Ovary (tissue), 9 donors: ENCODE data around the gene CCL7. TPM values are rescaled to one million over a fixed set of nuclear protein-coding genes. Genes with fewer than 3 reads are reported as not detected.

Source experiments
- DNase-seq, 5 donors: peaks; one replicate each; pipeline ENCODE4 v3.0.0-alpha.2; 2019 to 2020
- H3K27ac ChIP-seq, 2 donors: fragments of 200-600 bp; one replicate each; pipeline versions ENCODE4 v1.5.1 to v1.8.0; 2019 to 2022
- H3K27me3 ChIP-seq: fragments of 200-600 bp; one replicate; pipeline ENCODE4 v1.8.0; 2022
- H3K36me3 ChIP-seq: fragments of 200-600 bp; sonication (generic); one replicate; pipeline ENCODE4 v1.5.1; 2019
- H3K4me1 ChIP-seq: one replicate; pipeline ENCODE4 v1.8.1; 2013; ENCODE audit warnings: mild to moderate bottlenecking, moderate library complexity; ENCODE audit not compliant: insufficient read depth
- H3K4me3 ChIP-seq: fragments of 200-600 bp; sonication (generic); one replicate; pipeline ENCODE4 v1.5.1; 2017
- H3K9me3 ChIP-seq, 2 donors: fragments of 200-600 bp in 1 of 2; sonication (generic) in 1 of 2; one replicate each; pipeline versions ENCODE4 v1.5.1 to v1.8.1; 2013 to 2019; ENCODE audit warnings: mild to moderate bottlenecking in 1 of 2, moderate library complexity in 1 of 2
- EP300 ChIP-seq: sonication (generic); formaldehyde crosslinking; IDR thresholded peaks from one replicate; pipeline ENCODE4 v1.6.1; 2017; ENCODE audit warnings: antibody characterized with exemption
- POLR2A ChIP-seq: fragments of 450-650 bp; IDR thresholded peaks from one replicate; pipeline ENCODE4 v1.6.1; 2017; ENCODE audit warnings: antibody characterized with exemption, mild to moderate bottlenecking, moderate library complexity
- WGBS, 3 donors: extraction: QIAGEN DNeasy Blood & Tissue Kit in 1 of 3; methylation state at CpG; one replicate each; pipeline versions ENCODE4 v1.1.5 to v1.1.7; 2013 to 2017; 5-methylcytosine and 5-hydroxymethylcytosine counted together
- intact Hi-C, 4 donors: fragments of 100-400 bp; cut with DNase I; formaldehyde crosslinking; loops; one replicate each; pipeline versions ENCODE4 v1.11.0 to v1.15.1; 2022 to 2023
- polyA plus RNA-seq, 2 donors: library from polyadenylated mRNA; stranded (reverse); fragments of 200-250 nt in 1 of 2; fragments of 350-450 nt in 1 of 2; fragmentation: Illumina TruSeq in 1 of 2; extraction: RNeasy Lipid Tissue Mini Kit (QIAGEN cat#74804) in 1 of 2; gene quantifications; one replicate each; pipeline ENCODE4 v1.2.3, GENCODE V29; 2013 to 2014
- total RNA-seq, 7 donors: library from RNA; depleted of rRNA in 2 of 7; stranded (reverse); fragments of >200 nt in 2 of 7; fragmentation: NEBNext Ultra II Directional in 3 of 7; extraction: Animal tissue kit (Norgen Biotek cat#: 25700) in 3 of 7; gene quantifications; one replicate each; pipeline versions ENCODE4 v1.1.0 to v1.2.4, GENCODE V29; 2016 to 2023
- TF ChIP-seq, protein P1 (sequence below), 3 donors: fragments of 450-650 bp in 2 of 3; fragments of 200-600 bp in 1 of 3; IDR thresholded peaks; one replicate each; pipeline versions ENCODE4 v1.5.1 to v1.8.0; 2016 to 2022; ENCODE audit warnings: antibody characterized with exemption in 3 of 3, mild to moderate bottlenecking in 1 of 3
- donor health status: DM: no; HTN: no; CAD: no; lungs with moderate emphysema.
- donor health status: DM: no; HTN: no; CAD: no.
- donor health status: Bipolar disorder and iron deficiency.
- donor health status: DM: yes; HTN: yes; CAD: no.
- donor health status: DM: no; HTN: no; CAD: no.
- donor health status: DM: yes; HTN: yes; CAD: no.

The CCL7 gene
- total and polyA plus RNA-seq, 9 donors: 0.46 TPM; not detected in 8

DNA sequence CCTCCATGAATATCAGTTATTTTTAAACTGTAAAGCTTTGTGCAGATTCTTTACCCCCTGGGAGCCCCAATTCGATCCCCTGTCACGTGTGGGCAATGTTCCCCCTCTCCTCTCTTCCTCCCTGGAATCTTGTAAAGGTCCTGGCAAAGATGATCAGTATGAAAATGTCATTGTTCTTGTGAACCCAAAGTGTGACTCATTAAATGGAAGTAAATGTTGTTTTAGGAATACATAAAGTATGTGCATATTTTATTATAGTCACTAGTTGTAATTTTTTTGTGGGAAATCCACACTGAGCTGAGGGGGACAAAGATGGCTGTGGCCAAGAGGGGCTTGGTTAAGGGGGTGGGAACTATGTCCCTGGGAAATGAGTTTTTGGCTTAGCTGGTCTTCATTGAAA lies 17.9 kb downstream of the CCL7 start:
- Histone ChIP-seq H3K4me1 (no peaks in the 10 kb centered on the region), H3K36me3 (no peaks in the 10 kb centered on the region), H3K4me3 (no peak overlapping the region), H3K27me3 (no peaks in the 10 kb centered on the region), H3K9me3 (no peaks in the 10 kb centered on the region), H3K27ac (no peak overlapping the region)
- intact Hi-C loops: no loop called here
- no peak for DNase-seq
- WGBS, 3 donors: 40 to 58% (median 52%) methylated on average over 2 of the region's 2 CpGs
- TF ChIP-seq, protein P1, sequence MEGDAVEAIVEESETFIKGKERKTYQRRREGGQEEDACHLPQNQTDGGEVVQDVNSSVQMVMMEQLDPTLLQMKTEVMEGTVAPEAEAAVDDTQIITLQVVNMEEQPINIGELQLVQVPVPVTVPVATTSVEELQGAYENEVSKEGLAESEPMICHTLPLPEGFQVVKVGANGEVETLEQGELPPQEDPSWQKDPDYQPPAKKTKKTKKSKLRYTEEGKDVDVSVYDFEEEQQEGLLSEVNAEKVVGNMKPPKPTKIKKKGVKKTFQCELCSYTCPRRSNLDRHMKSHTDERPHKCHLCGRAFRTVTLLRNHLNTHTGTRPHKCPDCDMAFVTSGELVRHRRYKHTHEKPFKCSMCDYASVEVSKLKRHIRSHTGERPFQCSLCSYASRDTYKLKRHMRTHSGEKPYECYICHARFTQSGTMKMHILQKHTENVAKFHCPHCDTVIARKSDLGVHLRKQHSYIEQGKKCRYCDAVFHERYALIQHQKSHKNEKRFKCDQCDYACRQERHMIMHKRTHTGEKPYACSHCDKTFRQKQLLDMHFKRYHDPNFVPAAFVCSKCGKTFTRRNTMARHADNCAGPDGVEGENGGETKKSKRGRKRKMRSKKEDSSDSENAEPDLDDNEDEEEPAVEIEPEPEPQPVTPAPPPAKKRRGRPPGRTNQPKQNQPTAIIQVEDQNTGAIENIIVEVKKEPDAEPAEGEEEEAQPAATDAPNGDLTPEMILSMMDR (IDR thresholded peaks at IDR 0.05): no peak
- TF ChIP-seq EP300 (no peak), POLR2A (no peak)

DNA sequence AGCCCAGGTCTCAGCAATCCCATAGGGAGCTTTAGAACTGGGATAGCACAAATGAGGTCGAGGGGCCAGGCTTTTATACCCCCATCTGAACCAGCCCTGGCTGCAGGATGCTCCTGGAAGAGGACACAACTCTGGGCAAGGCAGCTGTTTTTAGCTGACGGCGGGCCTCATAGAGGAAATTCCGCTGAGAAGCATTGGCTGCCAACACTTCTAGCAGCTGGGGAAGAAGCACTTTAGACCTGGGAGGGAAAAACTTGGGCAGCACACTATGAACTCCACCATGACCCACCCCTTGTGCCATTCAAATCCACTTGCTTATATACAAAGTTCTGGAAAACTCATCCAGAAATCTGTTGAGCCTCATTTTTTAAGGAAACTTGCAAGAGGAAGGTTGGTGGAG lies 20.6 kb downstream of the CCL7 start:
- Histone ChIP-seq H3K4me1 (no peaks in the 10 kb centered on the region), H3K27ac (no peak overlapping the region), H3K27me3 (no peaks in the 10 kb centered on the region), H3K36me3 (no peaks in the 10 kb centered on the region), H3K9me3 (no peaks in the 10 kb centered on the region), H3K4me3 (no peak overlapping the region)
- 56 to 66% (median 64%) methylated on average over 4 of the region's 4 CpGs for WGBS, 3 donors
- no peak for DNase-seq
- TF ChIP-seq POLR2A (no peak), EP300 (no peak)
- TF ChIP-seq, protein P1 (IDR thresholded peaks at IDR 0.05): no peak
- intact Hi-C loops: no loop called here

DNA sequence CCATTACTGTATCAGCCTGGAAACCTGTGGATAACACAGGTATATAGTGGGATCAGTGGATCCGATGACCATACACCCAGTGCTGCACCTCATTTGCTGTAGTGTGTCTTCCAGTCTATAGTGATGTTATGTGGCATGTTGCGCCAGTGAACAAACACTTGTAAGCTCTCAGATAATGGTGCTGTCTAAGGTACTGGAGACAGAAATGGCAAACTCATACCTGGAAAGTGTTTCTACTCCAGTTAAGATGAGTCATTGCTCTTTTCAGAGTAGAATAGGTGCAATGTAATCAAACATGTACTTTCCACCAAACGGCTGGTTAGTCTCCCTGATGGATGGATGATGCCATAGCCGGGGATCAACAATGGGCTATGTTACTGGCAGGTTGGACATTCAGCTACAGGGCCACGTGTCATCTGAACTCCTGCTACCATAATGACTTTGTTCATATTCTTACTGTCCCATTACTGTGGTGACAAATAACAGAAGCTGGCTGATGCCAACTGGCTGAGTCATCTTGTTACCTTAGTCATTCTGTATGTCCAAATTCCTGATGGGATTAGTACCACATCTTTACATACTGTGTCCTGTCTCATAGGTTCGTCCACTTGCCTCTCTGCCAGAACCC lies 21.8 kb downstream of the CCL7 start:
- intact Hi-C loops: no loop called here

DNA sequence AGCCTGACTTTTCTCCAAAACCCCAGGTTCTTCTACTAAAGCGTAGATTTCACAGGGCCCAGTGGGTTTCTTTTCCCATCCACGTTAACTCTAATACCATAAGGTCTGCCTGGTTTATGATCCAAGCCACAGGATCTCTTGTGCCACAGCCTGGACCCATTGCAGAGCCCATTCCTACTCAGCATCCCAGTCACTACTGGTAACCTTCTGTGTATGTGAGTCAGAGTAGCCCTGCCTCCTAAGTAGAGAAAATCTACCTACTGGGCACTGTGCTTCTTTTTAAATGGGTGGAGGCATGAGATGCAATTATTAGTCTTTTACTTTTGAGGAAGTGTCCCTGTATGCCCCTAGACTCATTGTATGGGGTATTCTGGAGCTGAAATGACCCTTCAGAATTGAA lies 29.0 kb downstream of the CCL7 start:
- 92 to 97% (median 93%) methylated on average over 2 of the region's 2 CpGs for WGBS, 3 donors
- no peaks in the 10 kb centered on the region for H3K27me3 ChIP-seq
- no peaks in the 10 kb centered on the region for H3K4me1 ChIP-seq
- intact Hi-C loops: no loop called here
- no peak overlapping the region for H3K27ac ChIP-seq
- H3K9me3 ChIP-seq: no peaks in the 10 kb centered on the region
- H3K4me3 ChIP-seq: no peak overlapping the region
- DNase-seq: no peak
- TF ChIP-seq POLR2A (no peak), EP300 (no peak)
- TF ChIP-seq, protein P1 (IDR thresholded peaks at IDR 0.05): no peak
- H3K36me3 ChIP-seq: no peaks in the 10 kb centered on the region

More for the DNA sequence above, 21.8 kb downstream of the CCL7 start:
- no peaks in the 10 kb centered on the region for H3K9me3 ChIP-seq
- no peak for TF ChIP-seq POLR2A
- TF ChIP-seq EP300: no peak
- TF ChIP-seq, protein P1 (IDR thresholded peaks at IDR 0.05): no peak
- H3K36me3 ChIP-seq: no peaks in the 10 kb centered on the region
- DNase-seq: no peak
- no peak overlapping the region for H3K27ac ChIP-seq
- H3K4me1 ChIP-seq: no peaks in the 10 kb centered on the region
- H3K4me3 ChIP-seq: no peak overlapping the region
- no peaks in the 10 kb centered on the region for H3K27me3 ChIP-seq
- WGBS, 3 donors: 82 to 95% (median 86%) methylated on average over 6 of the region's 6 CpGs
